Neural progenitor cell (in vitro differentiated cells): ENCODE results near the gene STX8. TPM values are rescaled to one million over a fixed set of nuclear protein-coding genes. Genes with fewer than 3 reads are reported as not detected.

ENCODE experiments used
- DNase-seq: peaks from one replicate; pipeline ENCODE4 v3.0.0-alpha.2; 2016; ENCODE audit warnings: low spot score
- H2AFZ ChIP-seq: fragments of 200-600 bp; sonication (generic); replicated peaks from 2 replicates; pipeline ENCODE4 v1.6.1; 2016; ENCODE audit warnings: antibody characterized with exemption
- H3F3A ChIP-seq: fragments of 200-600 bp; sonication (generic); 2 replicates; pipeline ENCODE4 v1.6.1; 2016; ENCODE audit warnings: antibody characterized with exemption, low read depth
- H3K27ac ChIP-seq: fragments of 200-600 bp; sonication (generic); 2 replicates; pipeline ENCODE4 v1.5.1; 2016; ENCODE audit warnings: mild to moderate bottlenecking
- H3K27me3 ChIP-seq: fragments of 200-600 bp; sonication (generic); 2 replicates; pipeline ENCODE4 v1.6.1; 2016; ENCODE audit warnings: mild to moderate bottlenecking, moderate library complexity
- H3K36me3 ChIP-seq: fragments of 200-600 bp; sonication (generic); 2 replicates; pipeline ENCODE4 v1.5.1; 2016
- H3K4me1 ChIP-seq: fragments of 200-600 bp; sonication (generic); 2 replicates; pipeline ENCODE4 v1.6.1; 2016; ENCODE audit warnings: mixed run types
- H3K4me2 ChIP-seq: fragments of 200-600 bp; sonication (generic); 2 replicates; pipeline ENCODE4 v1.6.1; 2016
- H3K4me3 ChIP-seq: fragments of 200-600 bp; sonication (generic); 2 replicates; pipeline ENCODE4 v1.5.1; 2016
- H3K79me2 ChIP-seq: fragments of 200-600 bp; sonication (generic); 2 replicates; pipeline ENCODE4 v1.6.1; 2016; ENCODE audit warnings: low read depth
- H3K9ac ChIP-seq: fragments of 200-600 bp; sonication (generic); 2 replicates; pipeline ENCODE4 v1.6.1; 2016
- H3K9me3 ChIP-seq: fragments of 200-600 bp; sonication (generic); 2 replicates; pipeline ENCODE4 v1.5.1; 2016; ENCODE audit warnings: low read depth
- H4K20me1 ChIP-seq: fragments of 200-600 bp; sonication (generic); 2 replicates; pipeline ENCODE4 v1.6.1; 2016; ENCODE audit warnings: low read depth
- H3K27ac Mint-ChIP-seq: 3 replicates; pipeline ENCODE4 v1.8.0; 2021; ENCODE audit warnings: mixed read lengths
- H3K27me3 Mint-ChIP-seq: 2 replicates; pipeline ENCODE4 v1.8.0; 2022; ENCODE audit warnings: low read depth, mild to moderate bottlenecking, inconsistent platforms, moderate library complexity, mixed read lengths; ENCODE audit not compliant: insufficient read depth
- H3K36me3 Mint-ChIP-seq: 3 replicates; pipeline ENCODE4 v1.8.0; 2021; ENCODE audit warnings: mixed read lengths
- H3K4me1 Mint-ChIP-seq: 3 replicates; pipeline ENCODE4 v1.8.0; 2021; ENCODE audit warnings: mixed read lengths
- H3K4me3 Mint-ChIP-seq: 3 replicates; pipeline ENCODE4 v1.8.0; 2021; ENCODE audit warnings: mild to moderate bottlenecking, moderate library complexity, mixed read lengths
- H3K9me3 Mint-ChIP-seq: 3 replicates; pipeline ENCODE4 v1.8.0; 2020; ENCODE audit warnings: mixed read lengths
- EZH2 ChIP-seq: fragments of 200-600 bp; sonication (generic); IDR thresholded peaks from 2 replicates; pipeline ENCODE4 v1.6.1; 2017; ENCODE audit warnings: antibody characterized with exemption, mild to moderate bottlenecking, moderate library complexity
- EZH2phosphoT487 ChIP-seq: fragments of 200-600 bp; sonication (generic); IDR thresholded peaks from 2 replicates; pipeline ENCODE4 v1.6.1; 2017; ENCODE audit warnings: antibody characterized with exemption
- total RNA-seq: library from RNA; depleted of rRNA; stranded (reverse); fragments of >200 nt; gene quantifications from 2 replicates; pipeline ENCODE4 v1.2.3, GENCODE V29; 2015; ENCODE audit warnings: low replicate concordance
- TF ChIP-seq, protein P1 (sequence below): fragments of 200-600 bp; sonication (generic); IDR thresholded peaks from 2 replicates; pipeline ENCODE4 v1.5.1; 2017; ENCODE audit warnings: antibody characterized with exemption, mild to moderate bottlenecking

STX8 gene
- total RNA-seq, 1 donor from 2014 or later = 79.7 TPM

DNA sequence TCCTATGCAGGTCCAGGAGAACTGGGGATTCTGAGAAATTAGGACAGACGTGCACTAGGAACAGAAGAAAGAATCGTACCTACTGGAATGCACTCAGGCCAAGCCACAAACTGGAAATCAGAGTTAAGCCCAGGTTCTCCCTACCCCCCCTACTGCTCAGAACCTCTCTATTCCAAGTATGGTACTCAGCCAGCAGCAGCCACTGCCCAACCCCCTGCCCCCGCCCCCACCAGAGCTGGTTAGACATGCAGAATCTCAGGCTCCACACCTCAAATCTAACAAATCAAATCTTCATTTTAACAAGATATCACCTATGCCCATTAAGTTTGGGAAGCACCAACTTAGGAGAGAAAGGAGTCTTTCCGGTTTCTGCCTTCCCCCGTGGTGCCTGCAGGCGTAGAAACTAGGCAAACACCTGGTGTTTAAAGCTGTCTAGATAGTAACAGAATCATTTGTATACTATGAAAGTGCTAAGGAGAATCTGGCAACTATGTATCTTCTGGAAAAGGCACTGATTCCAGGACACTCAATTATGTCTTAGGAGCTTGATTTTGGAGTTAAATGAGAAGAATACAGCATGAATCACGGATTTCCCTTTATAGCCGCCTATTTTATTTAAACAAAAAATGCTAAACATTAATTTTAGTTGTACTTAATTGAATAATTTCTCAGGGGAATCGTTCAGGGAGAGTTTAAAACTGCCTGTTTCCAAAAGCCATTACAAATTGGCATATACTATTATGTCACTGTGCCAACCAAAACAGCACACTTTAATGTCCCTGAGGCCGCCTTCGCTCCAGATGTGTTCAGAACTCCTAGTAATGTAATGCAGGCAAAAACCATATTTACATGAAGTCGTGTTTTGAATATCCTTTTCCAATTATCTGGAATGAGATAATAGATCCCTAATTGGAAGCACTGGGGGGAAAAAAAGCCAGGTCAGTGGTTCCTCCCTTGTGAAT is 166.5 kb downstream of the STX8 start:
- no peak for TF ChIP-seq EZH2
- no peak for TF ChIP-seq EZH2phosphoT487
- TF ChIP-seq, protein P1, sequence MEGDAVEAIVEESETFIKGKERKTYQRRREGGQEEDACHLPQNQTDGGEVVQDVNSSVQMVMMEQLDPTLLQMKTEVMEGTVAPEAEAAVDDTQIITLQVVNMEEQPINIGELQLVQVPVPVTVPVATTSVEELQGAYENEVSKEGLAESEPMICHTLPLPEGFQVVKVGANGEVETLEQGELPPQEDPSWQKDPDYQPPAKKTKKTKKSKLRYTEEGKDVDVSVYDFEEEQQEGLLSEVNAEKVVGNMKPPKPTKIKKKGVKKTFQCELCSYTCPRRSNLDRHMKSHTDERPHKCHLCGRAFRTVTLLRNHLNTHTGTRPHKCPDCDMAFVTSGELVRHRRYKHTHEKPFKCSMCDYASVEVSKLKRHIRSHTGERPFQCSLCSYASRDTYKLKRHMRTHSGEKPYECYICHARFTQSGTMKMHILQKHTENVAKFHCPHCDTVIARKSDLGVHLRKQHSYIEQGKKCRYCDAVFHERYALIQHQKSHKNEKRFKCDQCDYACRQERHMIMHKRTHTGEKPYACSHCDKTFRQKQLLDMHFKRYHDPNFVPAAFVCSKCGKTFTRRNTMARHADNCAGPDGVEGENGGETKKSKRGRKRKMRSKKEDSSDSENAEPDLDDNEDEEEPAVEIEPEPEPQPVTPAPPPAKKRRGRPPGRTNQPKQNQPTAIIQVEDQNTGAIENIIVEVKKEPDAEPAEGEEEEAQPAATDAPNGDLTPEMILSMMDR = no peak
- Mint-ChIP-seq H3K27me3 (peaks cover 5% of the 10 kb centered on the region), H3K4me1 (peaks cover 3% of the 10 kb centered on the region), H3K27ac (no peak overlapping the region), H3K36me3 (peaks cover 2% of the 10 kb centered on the region), H3K9me3 (peaks cover 9% of the 10 kb centered on the region), H3K4me3 (no peak overlapping the region)
- H3K27ac ChIP-seq = no peak overlapping the region
- H3K4me3 ChIP-seq = no peak overlapping the region
- H2AFZ ChIP-seq = no peak overlapping the region
- no peak for DNase-seq
- H3K9ac ChIP-seq = no peak overlapping the region
- no peaks in the 10 kb centered on the region for H3K9me3 ChIP-seq
- no peaks in the 10 kb centered on the region for H4K20me1 ChIP-seq
- H3K4me2 ChIP-seq = no peak overlapping the region
- H3K79me2 ChIP-seq = no peaks in the 10 kb centered on the region
- H3K4me1 ChIP-seq = peaks cover 13% of the 10 kb centered on the region
- no peaks in the 10 kb centered on the region for H3K36me3 ChIP-seq
- no peaks in the 10 kb centered on the region for H3K27me3 ChIP-seq
- no peaks in the 10 kb centered on the region for H3F3A ChIP-seq

DNA sequence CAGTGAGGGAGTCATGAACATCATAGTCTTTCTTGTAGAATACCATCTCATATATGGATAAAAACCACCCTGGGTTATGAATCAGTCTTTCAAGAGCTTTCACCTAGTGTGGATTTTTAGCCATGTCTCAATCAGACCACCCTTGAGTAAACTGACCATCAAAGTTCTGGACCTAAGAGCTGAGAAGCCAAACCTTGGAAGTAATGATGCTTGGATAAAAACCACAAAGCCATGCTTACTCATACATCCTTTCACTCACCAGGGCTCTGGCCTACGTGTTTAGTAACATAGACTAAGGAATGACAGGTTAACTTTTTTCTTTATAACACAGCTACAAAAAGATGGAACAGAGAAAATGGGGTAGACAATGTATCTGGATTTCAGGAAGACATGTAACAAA is 167.2 kb downstream of the STX8 start:
- Mint-ChIP-seq H3K36me3 (peaks cover 2% of the 10 kb centered on the region), H3K4me3 (no peak overlapping the region), H3K27ac (no peak overlapping the region), H3K4me1 (peaks cover 3% of the 10 kb centered on the region), H3K9me3 (peaks cover 4% of the 10 kb centered on the region), H3K27me3 (peaks cover 7% of the 10 kb centered on the region)
- Histone ChIP-seq H3K4me3 (no peak overlapping the region), H3K27ac (no peak overlapping the region), H3K9ac (no peak overlapping the region), H4K20me1 (no peaks in the 10 kb centered on the region), H3K27me3 (no peaks in the 10 kb centered on the region), H3K4me2 (no peak overlapping the region), H3F3A (no peaks in the 10 kb centered on the region), H2AFZ (no peak overlapping the region), H3K79me2 (no peaks in the 10 kb centered on the region), H3K9me3 (no peaks in the 10 kb centered on the region), H3K36me3 (no peaks in the 10 kb centered on the region), H3K4me1 (peaks cover 13% of the 10 kb centered on the region)
- DNase-seq = no peak
- TF ChIP-seq EZH2phosphoT487 (no peak), EZH2 (no peak)
- TF ChIP-seq, protein P1 = no peak

DNA sequence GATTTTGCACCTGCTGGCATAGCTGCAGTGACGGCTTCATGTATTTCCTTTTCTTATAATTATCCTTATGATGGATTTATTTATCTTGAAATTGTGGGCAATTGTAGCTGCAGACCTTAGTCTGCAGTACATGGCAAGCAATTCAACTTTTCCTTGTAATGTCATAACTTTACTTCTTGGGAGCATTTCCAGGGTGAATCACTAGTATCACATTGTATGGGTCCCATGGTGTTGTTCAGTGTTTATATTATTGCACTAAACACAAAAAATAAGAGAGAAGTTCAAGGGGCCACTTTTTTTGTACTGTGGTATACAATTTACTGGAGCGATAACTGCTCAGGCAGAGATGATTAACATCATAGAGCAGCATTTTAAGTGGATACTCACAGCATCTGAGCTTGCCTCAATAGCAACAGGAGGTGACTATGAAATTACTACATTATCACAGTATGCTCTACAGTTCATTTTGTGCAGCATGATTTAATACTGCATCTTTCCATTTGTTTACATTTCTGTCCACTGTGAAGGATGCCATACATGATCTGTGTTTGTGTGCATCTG is 169.5 kb downstream of the STX8 start:
- no peak overlapping the region for H3K4me2 ChIP-seq
- no peak overlapping the region for H3K27ac ChIP-seq
- no peak for TF ChIP-seq EZH2
- no peak for TF ChIP-seq EZH2phosphoT487
- TF ChIP-seq, protein P1 = no peak
- H3K36me3 ChIP-seq = no peaks in the 10 kb centered on the region
- H3K9me3 ChIP-seq = no peaks in the 10 kb centered on the region
- peaks cover 10% of the 10 kb centered on the region for H3K4me1 Mint-ChIP-seq
- H3F3A ChIP-seq = no peaks in the 10 kb centered on the region
- no peak overlapping the region for H2AFZ ChIP-seq
- no peak overlapping the region for H3K4me3 Mint-ChIP-seq
- no peak for DNase-seq
- H3K4me3 ChIP-seq = no peak overlapping the region
- H3K27me3 Mint-ChIP-seq = peaks cover 4% of the 10 kb centered on the region
- H3K27me3 ChIP-seq = no peaks in the 10 kb centered on the region
- H3K79me2 ChIP-seq = no peaks in the 10 kb centered on the region
- H3K27ac Mint-ChIP-seq = no peak overlapping the region
- no peaks in the 10 kb centered on the region for H4K20me1 ChIP-seq
- no peak overlapping the region for H3K9ac ChIP-seq
- peaks cover 3% of the 10 kb centered on the region for H3K9me3 Mint-ChIP-seq
- H3K36me3 Mint-ChIP-seq = peaks cover 2% of the 10 kb centered on the region
- peaks cover 10% of the 10 kb centered on the region for H3K4me1 ChIP-seq
